CD14-positive monocyte (primary cell): Measurements from ENCODE around the gene CLDN24. TPM values are rescaled to one million over a fixed set of nuclear protein-coding genes. Genes with fewer than 3 reads are reported as not detected.

Source experiments
- DNase-seq, 3 donors: peaks; one replicate each; pipeline ENCODE4 v3.0.0-alpha.2; 2011 to 2022
- H2AFZ ChIP-seq: 2 replicates; pipeline ENCODE4 v1.6.0; 2012; ENCODE audit warnings: mild to moderate bottlenecking, low read depth, low read length, inconsistent platforms; ENCODE audit not compliant: insufficient read depth, poor library complexity, severe bottlenecking
- H3K27ac ChIP-seq, 2 donors: 1 replicate in 1 of 2; 2 replicates in 1 of 2; pipeline ENCODE4 v1.5.1; 2012 to 2013; ENCODE audit warnings: low read length in 2 of 2, control low read depth in 1 of 2, inconsistent platforms in 1 of 2, low read depth in 1 of 2, mild to moderate bottlenecking in 1 of 2
- H3K27me3 ChIP-seq, 2 donors: one replicate each; pipeline versions ENCODE4 v1.6.0 to v1.6.1; 2011 to 2013; ENCODE audit warnings: low read length in 2 of 2; ENCODE audit not compliant: control insufficient read depth in 2 of 2, insufficient read depth in 2 of 2
- H3K36me3 ChIP-seq, 2 donors: replicated peaks in 1 of 2; 1 replicate in 1 of 2; 2 replicates in 1 of 2; pipeline versions ENCODE4 v1.5.1 to v1.6.1; 2012 to 2013; ENCODE audit warnings: low read length in 2 of 2, control low read depth in 1 of 2, inconsistent platforms in 1 of 2, mild to moderate bottlenecking in 1 of 2; ENCODE audit not compliant: insufficient read depth in 2 of 2, control insufficient read depth in 1 of 2
- H3K4me1 ChIP-seq, 2 donors: 1 replicate in 1 of 2; 2 replicates in 1 of 2; pipeline versions ENCODE4 v1.5.1 to v1.6.1; 2012 to 2013; ENCODE audit warnings: low read length in 2 of 2, control low read depth in 1 of 2, inconsistent platforms in 1 of 2, mild to moderate bottlenecking in 1 of 2, moderate library complexity in 1 of 2; ENCODE audit not compliant: insufficient read depth in 2 of 2, control insufficient read depth in 1 of 2
- H3K4me2 ChIP-seq: replicated peaks from 2 replicates; pipeline ENCODE3; 2012; ENCODE audit warnings: low read length, moderate library complexity, mild to moderate bottlenecking; ENCODE audit not compliant: poor library complexity, severe bottlenecking; ENCODE audit errors: extremely low read depth
- H3K4me3 ChIP-seq, 3 experiments: fragments of 200-600 bp in 1 of 3; sonication (generic) in 1 of 3; replicated peaks in 1 of 3; 1 replicate in 2 of 3; 2 replicates in 1 of 3; pipeline ENCODE4 v1.5.1; 2011 to 2013; ENCODE audit warnings: low read length in 3 of 3, mild to moderate bottlenecking in 3 of 3, control low read depth in 2 of 3, low read depth in 2 of 3, inconsistent platforms in 1 of 3, moderate library complexity in 1 of 3
- H3K79me2 ChIP-seq: 2 replicates; pipeline ENCODE4 v1.6.0; 2012; ENCODE audit warnings: mild to moderate bottlenecking, control low read depth, inconsistent platforms, low read length, moderate library complexity; ENCODE audit not compliant: insufficient read depth
- H3K9ac ChIP-seq: 2 replicates; pipeline ENCODE4 v1.6.0; 2017; ENCODE audit warnings: low read length, mild to moderate bottlenecking; ENCODE audit not compliant: insufficient read depth, poor library complexity, severe bottlenecking
- H3K9me3 ChIP-seq, 2 donors: replicated peaks in 1 of 2; 1 replicate in 1 of 2; 2 replicates in 1 of 2; pipeline versions ENCODE4 v1.5.1 to v1.6.1; 2012 to 2013; ENCODE audit warnings: low read length in 2 of 2, control low read depth in 1 of 2; ENCODE audit not compliant: control insufficient read depth in 1 of 2, insufficient read depth in 1 of 2
- H4K20me1 ChIP-seq: 2 replicates; pipeline ENCODE4 v1.6.0; 2012; ENCODE audit warnings: mild to moderate bottlenecking, low read length, control low read depth, moderate library complexity; ENCODE audit not compliant: insufficient read depth
- H3K27ac Mint-ChIP-seq, 7 donors: one replicate each; pipeline ENCODE4 v1.8.0; 2020; ENCODE audit warnings: mild to moderate bottlenecking in 7 of 7, mixed read lengths in 7 of 7, moderate library complexity in 6 of 7, inconsistent platforms in 2 of 7
- H3K27me3 Mint-ChIP-seq, 3 donors: one replicate each; pipeline ENCODE4 v1.8.0; 2021 to 2022; ENCODE audit warnings: low read depth in 3 of 3, mild to moderate bottlenecking in 3 of 3, mixed read lengths in 3 of 3, moderate library complexity in 3 of 3, inconsistent platforms in 1 of 3
- H3K36me3 Mint-ChIP-seq, 2 donors: one replicate each; pipeline ENCODE4 v1.8.0; 2020; ENCODE audit warnings: mixed read lengths in 2 of 2, inconsistent platforms in 1 of 2, mild to moderate bottlenecking in 1 of 2
- H3K4me1 Mint-ChIP-seq: one replicate; pipeline ENCODE4 v1.8.0; 2020; ENCODE audit warnings: mild to moderate bottlenecking, mixed read lengths
- H3K4me3 Mint-ChIP-seq, 2 donors: one replicate each; pipeline ENCODE4 v1.8.0; 2020; ENCODE audit warnings: mild to moderate bottlenecking in 2 of 2, mixed read lengths in 2 of 2, moderate library complexity in 1 of 2
- H3K9me3 Mint-ChIP-seq, 7 donors: one replicate each; pipeline ENCODE4 v1.8.0; 2020 to 2022; ENCODE audit warnings: mixed read lengths in 7 of 7, mild to moderate bottlenecking in 6 of 7, moderate library complexity in 6 of 7, inconsistent platforms in 2 of 7
- WGBS: methylation state at CpG from one replicate; pipeline ENCODE4 v1.1.5; 2013; ENCODE audit warnings: missing lambda C conversion rate; ENCODE audit not compliant: insufficient coverage; 5-methylcytosine and 5-hydroxymethylcytosine counted together
- intact Hi-C, 2 donors: fragments of 100-400 bp; cut with micrococcal nuclease; formaldehyde crosslinking; loops; one replicate each; pipeline versions ENCODE4 v1.15.0 to v1.15.1; 2023
- polyA plus RNA-seq, 3 donors: library from polyadenylated mRNA; depleted of rRNA in 1 of 3; unstranded in 2 of 3; stranded (reverse) in 1 of 3; fragments of 300-500 nt in 2 of 3; fragments of >200 nt in 1 of 3; fragmentation: Illumina TruSeq in 2 of 3; gene quantifications; 1 replicate in 2 of 3; 2 replicates in 1 of 3; pipeline ENCODE4 v1.2.3, GENCODE V29; 2012 to 2021
- TF ChIP-seq, protein P1 (sequence below): fragments of 200-600 bp; IDR thresholded peaks from one replicate; pipeline ENCODE4 v1.8.0; 2022; ENCODE audit warnings: antibody characterized with exemption, mild to moderate bottlenecking

Gene CLDN24
- polyA plus RNA-seq, 3 donors: not detected

DNA sequence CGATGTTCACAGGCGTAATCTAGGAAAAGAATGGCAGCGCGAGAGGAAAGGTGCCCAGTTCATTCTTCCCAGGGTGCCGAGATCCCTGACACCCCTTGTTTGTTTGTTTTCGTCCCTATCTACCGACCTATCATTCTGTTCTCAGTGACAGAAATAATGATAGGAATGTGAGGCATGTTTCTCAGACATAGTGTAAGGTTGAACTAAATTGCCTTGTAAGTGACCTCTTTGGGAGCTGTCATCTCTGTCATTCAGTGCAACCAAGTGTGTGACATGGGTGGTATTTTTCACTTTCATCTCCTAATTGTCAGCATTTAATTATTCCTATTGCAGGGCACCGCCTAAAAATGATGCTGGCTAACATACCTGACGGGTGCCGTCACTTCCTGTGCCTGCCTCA, 26.5 kb downstream of the CLDN24 start:
- Histone ChIP-seq H3K27me3 (no peaks in the 10 kb centered on the region), H3K4me2 (no peak overlapping the region), H3K9me3 (no peaks in the 10 kb centered on the region), H3K4me1 (no peaks in the 10 kb centered on the region), H3K4me3 (no peak overlapping the region), H3K27ac (no peak overlapping the region), H4K20me1 (no peaks in the 10 kb centered on the region), H3K9ac (no peak overlapping the region), H3K36me3 (no peaks in the 10 kb centered on the region), H2AFZ (no peak overlapping the region), H3K79me2 (no peaks in the 10 kb centered on the region)
- intact Hi-C loops: no loop called here
- Mint-ChIP-seq H3K4me1 (no peaks in the 10 kb centered on the region), H3K9me3 (peaks cover 0 to 3% (median 0%) of the 10 kb centered on the region in 7 donors), H3K36me3 (peaks cover 0 to 2% of the 10 kb centered on the region in 2 donors), H3K27me3 (no peaks in the 10 kb centered on the region), H3K27ac (no peak overlapping the region), H3K4me3 (no peak overlapping the region)
- TF ChIP-seq, protein P1, sequence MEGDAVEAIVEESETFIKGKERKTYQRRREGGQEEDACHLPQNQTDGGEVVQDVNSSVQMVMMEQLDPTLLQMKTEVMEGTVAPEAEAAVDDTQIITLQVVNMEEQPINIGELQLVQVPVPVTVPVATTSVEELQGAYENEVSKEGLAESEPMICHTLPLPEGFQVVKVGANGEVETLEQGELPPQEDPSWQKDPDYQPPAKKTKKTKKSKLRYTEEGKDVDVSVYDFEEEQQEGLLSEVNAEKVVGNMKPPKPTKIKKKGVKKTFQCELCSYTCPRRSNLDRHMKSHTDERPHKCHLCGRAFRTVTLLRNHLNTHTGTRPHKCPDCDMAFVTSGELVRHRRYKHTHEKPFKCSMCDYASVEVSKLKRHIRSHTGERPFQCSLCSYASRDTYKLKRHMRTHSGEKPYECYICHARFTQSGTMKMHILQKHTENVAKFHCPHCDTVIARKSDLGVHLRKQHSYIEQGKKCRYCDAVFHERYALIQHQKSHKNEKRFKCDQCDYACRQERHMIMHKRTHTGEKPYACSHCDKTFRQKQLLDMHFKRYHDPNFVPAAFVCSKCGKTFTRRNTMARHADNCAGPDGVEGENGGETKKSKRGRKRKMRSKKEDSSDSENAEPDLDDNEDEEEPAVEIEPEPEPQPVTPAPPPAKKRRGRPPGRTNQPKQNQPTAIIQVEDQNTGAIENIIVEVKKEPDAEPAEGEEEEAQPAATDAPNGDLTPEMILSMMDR: no peak
- no peak for DNase-seq
- WGBS: 96% methylated on average over 4 of the region's 10 CpGs

DNA sequence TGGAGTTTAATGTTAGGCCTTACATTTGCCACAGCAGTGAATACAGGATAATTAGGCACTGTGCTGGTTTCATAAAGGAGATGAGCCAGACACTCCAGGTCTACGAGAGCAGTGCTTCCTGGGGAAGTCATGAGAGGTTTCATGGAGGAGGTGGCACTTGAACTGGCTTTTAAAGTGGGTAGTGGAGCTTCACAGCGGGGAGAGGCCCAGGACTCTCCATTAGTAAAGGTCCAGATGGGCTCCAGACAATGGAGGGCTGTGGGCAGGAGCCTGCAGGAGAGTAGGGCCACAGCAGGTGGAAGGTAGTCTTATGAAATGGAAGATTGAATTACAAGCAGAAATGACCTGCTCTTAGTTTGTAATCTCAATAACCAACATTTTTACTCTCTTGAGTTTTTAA, 31.2 kb downstream of the CLDN24 start:
- no peak overlapping the region for H3K9ac ChIP-seq
- no peak overlapping the region for H3K4me3 ChIP-seq
- no peak overlapping the region for H3K4me2 ChIP-seq
- Mint-ChIP-seq H3K27me3 (no peaks in the 10 kb centered on the region), H3K4me1 (no peaks in the 10 kb centered on the region), H3K4me3 (no peak overlapping the region), H3K9me3 (peaks cover 3 to 10% (median 6%) of the 10 kb centered on the region in 7 donors), H3K36me3 (peaks cover 6 to 18% of the 10 kb centered on the region in 2 donors), H3K27ac (no peak overlapping the region)
- WGBS: 100% methylated on average over 2 of the region's 2 CpGs
- peaks cover 0 to 4% of the 10 kb centered on the region in 2 donors for H3K36me3 ChIP-seq
- no peaks in the 10 kb centered on the region for H3K4me1 ChIP-seq
- H2AFZ ChIP-seq: no peak overlapping the region
- no peaks in the 10 kb centered on the region for H4K20me1 ChIP-seq
- H3K9me3 ChIP-seq: peaks cover 0 to 5% of the 10 kb centered on the region in 2 donors
- TF ChIP-seq, protein P1: no peak
- H3K79me2 ChIP-seq: no peaks in the 10 kb centered on the region
- intact Hi-C loops: no loop called here
- no peak for DNase-seq
- no peaks in the 10 kb centered on the region for H3K27me3 ChIP-seq
- no peak overlapping the region for H3K27ac ChIP-seq
